ENCODE measurements around the gene FTO.

Gene FTO

DNA sequence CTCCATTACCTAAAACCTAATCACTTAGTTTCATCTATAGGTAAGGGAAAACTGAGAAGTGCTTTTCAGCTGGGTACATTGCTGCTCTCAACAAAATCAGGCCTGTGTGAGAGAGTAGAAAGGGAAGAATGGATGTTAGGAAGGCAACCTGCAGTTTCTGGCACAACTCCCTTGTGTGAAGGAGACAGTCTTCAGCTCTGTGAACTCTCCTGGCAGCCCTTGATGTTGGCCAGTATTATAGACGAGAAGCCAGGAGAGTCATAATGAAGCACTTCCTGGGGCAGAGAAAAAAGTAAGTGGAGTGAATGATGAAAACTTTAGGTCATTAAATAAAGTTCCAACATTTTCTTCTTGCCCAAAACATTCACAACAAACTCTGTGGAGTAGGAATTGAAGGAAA, 322.5 kb downstream of the FTO start:
- TF ChIP-seq, protein P1, sequence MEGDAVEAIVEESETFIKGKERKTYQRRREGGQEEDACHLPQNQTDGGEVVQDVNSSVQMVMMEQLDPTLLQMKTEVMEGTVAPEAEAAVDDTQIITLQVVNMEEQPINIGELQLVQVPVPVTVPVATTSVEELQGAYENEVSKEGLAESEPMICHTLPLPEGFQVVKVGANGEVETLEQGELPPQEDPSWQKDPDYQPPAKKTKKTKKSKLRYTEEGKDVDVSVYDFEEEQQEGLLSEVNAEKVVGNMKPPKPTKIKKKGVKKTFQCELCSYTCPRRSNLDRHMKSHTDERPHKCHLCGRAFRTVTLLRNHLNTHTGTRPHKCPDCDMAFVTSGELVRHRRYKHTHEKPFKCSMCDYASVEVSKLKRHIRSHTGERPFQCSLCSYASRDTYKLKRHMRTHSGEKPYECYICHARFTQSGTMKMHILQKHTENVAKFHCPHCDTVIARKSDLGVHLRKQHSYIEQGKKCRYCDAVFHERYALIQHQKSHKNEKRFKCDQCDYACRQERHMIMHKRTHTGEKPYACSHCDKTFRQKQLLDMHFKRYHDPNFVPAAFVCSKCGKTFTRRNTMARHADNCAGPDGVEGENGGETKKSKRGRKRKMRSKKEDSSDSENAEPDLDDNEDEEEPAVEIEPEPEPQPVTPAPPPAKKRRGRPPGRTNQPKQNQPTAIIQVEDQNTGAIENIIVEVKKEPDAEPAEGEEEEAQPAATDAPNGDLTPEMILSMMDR (IDR thresholded peaks at IDR 0.05; ENCODE audit: low read depth, low read length) = no peak
- DNase-seq (ENCODE audit: extremely low read depth, low read depth) = no peak

DNA sequence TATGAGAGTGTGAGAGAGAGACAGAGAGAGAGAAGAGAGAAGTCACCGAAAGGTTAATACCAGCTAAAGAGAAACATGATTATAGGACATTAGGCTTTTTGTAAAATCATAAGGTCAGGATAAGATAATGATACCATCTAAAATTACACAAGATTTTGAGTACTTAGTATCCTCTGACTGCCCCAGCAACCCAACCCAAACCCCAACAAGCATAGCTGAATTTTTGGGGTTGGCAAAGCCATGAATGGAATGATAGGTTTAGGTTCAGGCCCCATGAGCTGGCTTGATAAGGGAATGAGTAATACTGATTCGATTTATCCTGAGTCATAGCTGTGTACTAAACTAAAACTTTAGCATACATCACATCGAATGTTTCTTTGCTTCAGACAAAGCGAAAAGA, 323.1 kb downstream of the FTO start:
- peak; percentile 16 for DNase-seq (ENCODE audit: extremely low read depth, low read depth)
- TF ChIP-seq, protein P1 (IDR thresholded peaks at IDR 0.05; ENCODE audit: low read depth, low read length) = no peak

DNA sequence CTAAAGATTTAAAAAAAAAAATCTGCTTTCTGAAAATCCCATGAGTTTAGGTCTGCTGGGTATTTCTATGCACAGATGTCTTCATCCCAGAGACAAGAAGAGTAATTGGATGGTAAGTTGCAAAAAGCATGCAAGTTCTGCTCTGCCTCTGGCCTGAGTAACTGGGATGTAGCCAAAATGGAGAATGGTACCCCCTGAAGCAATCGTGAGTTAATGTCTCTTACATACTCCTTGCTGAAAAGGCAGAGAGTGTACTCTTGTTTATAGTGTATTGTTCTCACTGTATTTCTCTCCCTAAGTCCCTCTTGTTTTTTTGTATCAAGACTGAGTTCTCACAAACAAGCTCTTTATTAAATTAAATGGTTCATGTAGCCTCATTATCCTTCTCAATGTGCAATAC, 323.6 kb downstream of the FTO start:
- no peak for DNase-seq (ENCODE audit: extremely low read depth, low read depth)
- TF ChIP-seq, protein P1 (IDR thresholded peaks at IDR 0.05; ENCODE audit: low read depth, low read length) = no peak

DNA sequence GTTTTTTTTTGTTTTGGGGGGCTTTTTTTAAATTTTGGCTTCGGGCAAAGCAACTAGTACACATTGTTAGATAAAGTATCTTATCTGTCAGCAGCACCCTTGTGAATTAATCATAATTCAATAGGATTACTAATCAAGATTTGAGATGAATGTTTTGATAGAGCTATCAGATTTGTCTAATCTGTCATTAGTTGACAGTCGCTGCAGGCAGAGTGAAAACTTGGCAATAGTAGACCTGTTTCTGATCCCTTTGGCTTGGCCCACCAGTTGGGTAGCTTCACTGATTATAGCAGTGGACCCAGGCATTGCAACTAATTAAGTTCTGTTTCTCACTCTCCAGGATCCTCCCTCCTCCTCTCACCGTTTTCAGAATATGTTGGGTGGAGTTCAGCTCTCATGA, 324.0 kb downstream of the FTO start:
- no peak for DNase-seq (ENCODE audit: extremely low read depth, low read depth)
- TF ChIP-seq, protein P1 (IDR thresholded peaks at IDR 0.05; ENCODE audit: low read depth, low read length) = no peak

DNA sequence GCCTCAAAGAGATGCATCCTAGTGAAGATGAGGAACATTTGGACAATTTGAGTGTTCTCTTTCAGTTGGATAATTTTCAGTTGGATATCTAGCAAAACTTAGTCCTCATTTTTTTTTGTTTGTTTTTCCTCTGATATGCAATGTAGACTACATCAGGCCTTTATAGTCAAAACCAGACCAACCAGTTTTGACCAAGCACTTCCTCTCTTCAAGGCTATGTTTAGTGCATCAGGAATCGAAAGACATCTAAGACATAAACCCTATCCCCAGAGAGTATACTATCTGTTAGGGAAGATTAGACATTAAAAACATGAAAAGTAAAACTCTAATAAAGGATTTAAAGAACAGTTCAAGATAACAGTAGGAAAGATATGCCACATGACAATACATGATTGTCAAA, 326.5 kb downstream of the FTO start:
- no peak for DNase-seq (ENCODE audit: extremely low read depth, low read depth)
- TF ChIP-seq, protein P1 (IDR thresholded peaks at IDR 0.05; ENCODE audit: low read depth, low read length) = no peak

DNA sequence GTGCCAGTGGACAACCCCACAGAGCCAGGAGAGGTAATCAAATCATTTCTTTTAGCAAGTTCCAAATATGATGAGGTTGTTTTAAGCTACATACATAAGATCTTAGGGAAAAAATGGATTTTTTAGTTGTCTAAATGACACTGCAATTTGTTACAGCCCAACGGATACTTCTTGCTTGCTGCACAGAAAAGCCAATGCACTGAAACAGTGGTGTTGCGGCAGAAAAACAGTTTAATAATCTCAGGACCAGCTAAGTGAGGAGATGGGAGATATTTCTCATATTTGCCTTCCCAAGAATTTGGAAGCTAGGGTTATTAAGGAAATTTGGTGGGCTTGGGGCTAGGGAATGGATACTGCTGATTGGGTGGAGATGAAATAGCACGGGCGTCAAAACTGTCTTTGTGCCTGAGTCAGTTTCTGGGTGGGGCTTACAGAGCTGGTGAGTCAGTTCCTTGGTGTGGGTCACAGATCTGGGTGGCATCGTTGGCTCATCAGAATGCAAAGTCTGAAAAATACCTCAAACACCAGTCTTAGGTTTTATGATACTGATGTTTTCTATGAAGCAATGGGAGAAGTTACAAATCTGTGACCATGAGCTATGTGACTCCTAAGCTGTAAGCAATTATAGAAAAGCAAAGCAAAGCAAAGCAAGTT, 327.3 kb downstream of the FTO start:
- DNase-seq (ENCODE audit: extremely low read depth, low read depth) = no peak
- TF ChIP-seq, protein P1 (IDR thresholded peaks at IDR 0.05; ENCODE audit: low read depth, low read length) = no peak

DNA sequence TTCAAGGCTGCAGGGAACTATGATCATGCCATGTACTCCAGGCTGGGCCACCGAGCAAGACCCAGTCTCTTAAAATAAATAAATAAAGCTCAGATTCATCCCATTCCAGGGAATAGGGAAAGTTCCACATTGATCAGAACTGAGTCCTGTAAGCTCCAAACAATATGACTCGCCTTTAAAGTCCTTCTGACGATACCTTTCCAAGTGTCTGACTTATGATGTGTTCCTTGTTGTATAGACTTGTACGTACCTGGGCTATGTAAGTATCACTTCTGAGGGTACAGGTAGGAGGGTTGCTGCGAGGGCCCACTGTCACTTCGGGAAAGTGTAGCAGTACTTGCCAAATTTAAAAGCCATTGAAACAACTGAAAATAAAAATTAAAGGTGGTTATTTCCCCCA, 329.8 kb downstream of the FTO start:
- TF ChIP-seq, protein P1 (IDR thresholded peaks at IDR 0.05; ENCODE audit: low read depth, low read length) = no peak
- DNase-seq (ENCODE audit: extremely low read depth, low read depth) = no peak
